ENCODE measurements around the gene POLRMT. TPM values are rescaled to one million over a fixed set of nuclear protein-coding genes. Genes with fewer than 3 reads are reported as not detected.
"Not testable (repeated sequence)": the region's sequence is repeated elsewhere in the genome, so short reads cannot be mapped to it uniquely, and the experiment has no call there.

The POLRMT gene
- total RNA-seq, 1 donor: 16.8 TPM

- not testable (repeated sequence) for H3K9me3 ChIP-seq (ENCODE audit: low read depth, low read length); H3K4me3 ChIP-seq (ENCODE audit: low read length); H3K27me3 ChIP-seq (ENCODE audit: insufficient read depth, low read length)
- H3K4me1 ChIP-seq (ENCODE audit: insufficient read depth, low read length): peaks cover 22% of the 10 kb centered on the region
Observed at GRCh38 chr19:629515-629914, 3.8 kb downstream of the POLRMT start.

DNA sequence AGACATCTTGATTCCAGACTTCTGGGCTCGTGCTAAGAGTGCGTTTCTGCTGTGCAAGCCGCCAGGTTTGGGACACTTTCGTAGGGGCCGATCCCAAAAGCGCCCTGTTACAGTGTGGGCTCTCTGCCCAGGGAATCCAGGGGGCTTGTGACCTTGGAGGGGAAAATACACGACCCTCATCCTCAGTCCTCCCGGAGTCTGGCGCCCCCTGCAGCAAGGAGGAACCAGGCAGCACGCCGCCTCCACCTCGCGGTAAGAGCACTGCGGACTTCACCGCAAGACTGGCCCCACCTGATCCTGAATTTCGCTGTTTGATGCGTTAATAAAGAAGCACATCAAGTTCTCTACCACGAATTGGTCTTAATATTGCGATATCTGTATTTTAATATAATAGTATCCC, 5.2 kb downstream of the POLRMT start:
- no peak overlapping the region for H3K4me3 ChIP-seq (ENCODE audit: low read length)
- no peaks in the 10 kb centered on the region for H3K27me3 ChIP-seq (ENCODE audit: insufficient read depth, low read length)
- H3K4me1 ChIP-seq (ENCODE audit: insufficient read depth, low read length): peaks cover 13% of the 10 kb centered on the region
- H3K9me3 ChIP-seq (ENCODE audit: low read depth, low read length): no peaks in the 10 kb centered on the region

- not testable (repeated sequence) for H3K4me3 ChIP-seq (ENCODE audit: low read length); H3K27me3 ChIP-seq (ENCODE audit: insufficient read depth, low read length); H3K4me1 ChIP-seq (ENCODE audit: insufficient read depth, low read length); H3K9me3 ChIP-seq (ENCODE audit: low read depth, low read length)
Observed at GRCh38 chr19:626566-626965, 6.8 kb downstream of the POLRMT start.

GRCh38 chr19:625257-625656, 8.1 kb downstream of the POLRMT start:
- no peaks in the 10 kb centered on the region for H3K4me1 ChIP-seq (ENCODE audit: insufficient read depth, low read length)
- H3K27me3 ChIP-seq (ENCODE audit: insufficient read depth, low read length): no peaks in the 10 kb centered on the region
- no peak overlapping the region for H3K4me3 ChIP-seq (ENCODE audit: low read length)
- H3K9me3 ChIP-seq (ENCODE audit: low read depth, low read length): no peaks in the 10 kb centered on the region

DNA sequence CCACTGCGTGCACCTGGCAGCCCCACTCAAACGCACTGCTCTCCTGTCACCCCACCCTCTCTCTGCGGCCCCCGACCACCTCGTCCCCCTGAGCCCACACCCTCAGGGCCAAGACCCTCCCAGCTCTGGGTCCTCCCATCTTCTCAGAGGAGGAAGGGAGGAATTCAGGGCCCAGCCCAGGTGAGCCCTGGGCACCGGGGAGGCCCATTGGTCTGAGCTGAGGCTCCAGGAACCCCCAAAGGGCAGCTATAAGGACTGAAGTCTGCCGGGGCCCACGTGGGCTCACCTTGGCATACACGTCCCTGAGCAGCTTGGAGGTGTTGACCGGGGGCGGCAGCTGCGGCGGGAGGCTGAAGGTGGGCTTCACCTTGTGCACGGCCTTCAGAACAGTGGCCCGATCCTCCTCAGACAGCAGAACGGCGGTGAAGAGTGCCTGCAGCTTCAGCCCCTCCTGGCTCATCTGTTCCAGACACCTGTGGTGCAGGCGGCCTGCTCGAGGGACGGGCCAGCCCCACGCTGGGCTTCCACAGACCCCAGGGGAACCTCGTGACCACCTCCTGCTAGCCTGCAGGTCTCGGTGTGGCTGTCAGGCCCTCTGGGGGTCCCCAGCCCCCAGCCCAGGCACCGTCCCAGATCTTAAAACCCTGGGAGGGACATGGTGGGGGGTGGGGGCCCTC, 8.8 kb downstream of the POLRMT start:
- H3K9me3 ChIP-seq (ENCODE audit: low read depth, low read length): no peaks in the 10 kb centered on the region
- no peaks in the 10 kb centered on the region for H3K4me1 ChIP-seq (ENCODE audit: insufficient read depth, low read length)
- H3K27me3 ChIP-seq (ENCODE audit: insufficient read depth, low read length): no peaks in the 10 kb centered on the region
- H3K4me3 ChIP-seq (ENCODE audit: low read length): no peak overlapping the region

DNA sequence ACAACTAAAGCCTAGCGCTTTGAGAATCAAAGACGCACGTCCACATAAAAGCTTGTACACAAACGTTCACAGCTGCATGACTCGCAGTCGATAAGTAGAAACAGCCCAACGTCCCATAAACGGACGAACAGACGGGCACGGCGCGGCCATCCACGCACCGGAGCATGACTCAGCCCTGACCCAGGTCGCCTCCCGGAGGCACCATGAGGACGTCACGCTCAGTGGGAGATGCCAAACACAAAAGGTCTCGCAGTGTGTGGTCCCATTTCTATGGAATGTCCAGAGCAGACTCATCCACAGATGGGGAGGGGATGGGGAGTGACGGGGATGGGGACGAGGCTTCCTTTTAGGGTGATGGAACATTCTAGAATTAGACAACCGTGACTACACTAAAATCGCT, 9.4 kb downstream of the POLRMT start:
- Histone ChIP-seq H3K4me3 (ENCODE audit: low read length) (no peak overlapping the region), H3K9me3 (ENCODE audit: low read depth, low read length) (no peaks in the 10 kb centered on the region), H3K27me3 (ENCODE audit: insufficient read depth, low read length) (no peaks in the 10 kb centered on the region), H3K4me1 (ENCODE audit: insufficient read depth, low read length) (no peaks in the 10 kb centered on the region)

- Histone ChIP-seq H3K9me3 (ENCODE audit: low read depth, low read length) (no peaks in the 10 kb centered on the region), H3K4me1 (ENCODE audit: insufficient read depth, low read length) (no peaks in the 10 kb centered on the region), H3K27me3 (ENCODE audit: insufficient read depth, low read length) (no peaks in the 10 kb centered on the region), H3K4me3 (ENCODE audit: low read length) (no peak overlapping the region)
Observed at GRCh38 chr19:623175-623916, 10.0 kb downstream of the POLRMT start.

- no peaks in the 10 kb centered on the region for H3K27me3 ChIP-seq (ENCODE audit: insufficient read depth, low read length)
- no peaks in the 10 kb centered on the region for H3K4me1 ChIP-seq (ENCODE audit: insufficient read depth, low read length)
- no peak overlapping the region for H3K4me3 ChIP-seq (ENCODE audit: low read length)
- no peaks in the 10 kb centered on the region for H3K9me3 ChIP-seq (ENCODE audit: low read depth, low read length)
Observed at GRCh38 chr19:622666-623065, 10.7 kb downstream of the POLRMT start.

DNA sequence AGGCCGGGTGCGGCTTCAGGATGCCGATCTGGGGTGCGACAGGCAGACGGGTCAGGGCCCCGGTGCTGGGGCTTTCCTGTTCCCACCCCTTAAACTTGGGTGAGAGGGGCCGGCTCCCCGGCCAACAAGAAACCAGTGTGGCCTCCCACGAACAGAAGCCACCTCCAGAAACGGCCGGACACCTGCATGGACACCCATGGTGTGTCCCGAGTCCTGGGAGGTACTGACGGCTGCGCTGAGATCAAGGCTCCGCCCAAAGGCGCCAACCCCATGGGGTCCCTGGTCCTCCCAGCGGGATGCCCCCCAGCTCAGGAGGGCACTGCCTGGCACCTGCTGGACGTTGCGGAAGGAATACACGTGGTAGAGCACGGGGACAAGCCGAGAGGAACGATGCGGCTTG, 11.5 kb downstream of the POLRMT start:
- H3K27me3 ChIP-seq (ENCODE audit: insufficient read depth, low read length): no peaks in the 10 kb centered on the region

DNA sequence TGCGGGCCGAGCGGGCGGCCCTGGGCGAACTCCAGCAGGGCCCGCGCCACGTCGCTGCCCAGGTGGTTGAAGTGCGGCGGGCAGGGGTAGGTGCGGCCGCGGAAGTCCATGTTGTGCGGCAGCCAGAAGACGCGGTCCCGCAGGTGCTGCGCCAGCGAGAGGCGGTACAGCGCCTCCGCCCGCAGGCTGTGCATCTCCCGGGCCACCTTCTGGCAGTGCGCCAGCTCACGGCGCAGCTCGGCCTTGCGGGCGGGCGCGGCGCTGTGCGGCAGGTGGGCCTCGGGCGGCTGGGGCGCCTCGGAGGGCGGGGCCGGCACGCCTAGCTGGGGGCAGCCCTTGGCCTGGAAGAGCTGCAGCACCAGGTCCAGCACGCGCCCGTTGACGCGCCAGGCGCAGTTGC, 12.1 kb downstream of the POLRMT start:
- not testable (repeated sequence) for H3K4me3 ChIP-seq (ENCODE audit: low read length); H3K4me1 ChIP-seq (ENCODE audit: insufficient read depth, low read length); H3K9me3 ChIP-seq (ENCODE audit: low read depth, low read length); H3K27me3 ChIP-seq (ENCODE audit: insufficient read depth, low read length)

More for the DNA sequence above, 11.5 kb downstream of the POLRMT start:
- Histone ChIP-seq H3K4me3 (ENCODE audit: low read length) (no peak overlapping the region), H3K4me1 (ENCODE audit: insufficient read depth, low read length) (no peaks in the 10 kb centered on the region), H3K9me3 (ENCODE audit: low read depth, low read length) (no peaks in the 10 kb centered on the region)

DNA sequence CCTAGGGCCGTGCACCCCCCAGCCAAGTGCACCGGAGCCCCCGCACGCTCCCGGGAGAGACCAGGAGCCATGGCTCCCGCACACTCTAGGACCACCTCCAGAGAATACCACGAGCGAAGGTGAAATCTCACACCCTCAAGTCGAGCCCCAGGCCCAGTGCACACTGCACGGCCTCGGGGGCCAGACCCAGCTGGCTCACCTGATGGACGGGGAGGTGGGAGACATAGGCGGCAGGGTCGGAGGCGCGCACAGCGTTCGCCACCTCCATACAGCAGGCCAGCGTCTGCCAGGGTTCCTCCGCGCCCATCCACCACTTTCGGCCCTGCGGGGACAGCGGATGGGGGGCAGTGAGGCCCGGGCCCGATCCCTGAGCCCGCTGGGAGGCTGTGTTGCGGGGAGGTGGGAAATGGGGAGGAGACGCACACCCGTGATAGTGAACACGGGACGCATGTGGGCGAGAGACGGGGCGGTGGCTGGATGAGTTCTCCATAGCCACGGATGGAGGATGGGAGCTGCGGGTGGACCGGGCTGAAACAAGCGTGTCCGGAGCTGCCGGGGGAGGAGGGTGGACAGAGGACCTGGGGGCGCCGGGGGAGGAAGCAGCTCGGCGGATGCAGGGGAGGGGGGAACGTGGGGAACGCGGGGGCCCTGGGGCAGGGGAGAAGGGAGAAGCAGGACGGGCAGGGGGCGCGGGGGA, 13.0 kb downstream of the POLRMT start:
- Histone ChIP-seq H3K9me3 (ENCODE audit: low read depth, low read length) (no peaks in the 10 kb centered on the region), H3K4me3 (ENCODE audit: low read length) (no peak overlapping the region), H3K4me1 (ENCODE audit: insufficient read depth, low read length) (no peaks in the 10 kb centered on the region), H3K27me3 (ENCODE audit: insufficient read depth, low read length) (no peaks in the 10 kb centered on the region)

- Histone ChIP-seq H3K4me3 (ENCODE audit: low read length) (no peak overlapping the region), H3K4me1 (ENCODE audit: insufficient read depth, low read length) (no peaks in the 10 kb centered on the region), H3K9me3 (ENCODE audit: low read depth, low read length) (no peaks in the 10 kb centered on the region), H3K27me3 (ENCODE audit: insufficient read depth, low read length) (no peaks in the 10 kb centered on the region)
Observed at GRCh38 chr19:619286-620002, 13.9 kb downstream of the POLRMT start.

DNA sequence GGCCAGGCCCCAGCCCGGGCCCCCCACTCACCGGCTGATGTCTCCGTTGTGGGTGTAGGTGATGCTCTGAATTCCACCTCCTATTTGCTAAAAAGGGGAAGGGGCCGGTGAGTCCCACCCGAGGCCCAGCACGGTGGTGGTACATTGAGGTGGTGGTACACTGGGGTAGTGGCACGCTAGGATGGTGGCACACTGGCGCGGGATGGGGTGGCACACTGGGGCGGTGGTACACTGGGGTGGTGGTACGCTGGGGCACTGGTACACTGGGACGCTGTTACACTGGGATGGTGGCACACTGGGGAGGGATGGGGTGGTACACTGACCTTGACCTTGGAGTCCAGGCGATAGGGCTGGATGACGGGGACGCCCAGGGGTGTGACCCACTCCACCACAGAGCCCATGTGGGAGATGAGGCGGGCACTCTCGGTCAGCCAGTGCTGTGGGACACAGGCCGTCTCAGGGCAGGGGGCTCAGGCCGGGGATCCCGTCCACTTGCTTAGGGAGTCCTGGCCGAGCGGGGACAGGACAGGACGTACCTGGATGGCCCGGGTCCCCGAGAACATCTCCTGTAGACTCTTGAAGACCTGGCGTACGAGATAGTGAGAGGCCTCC, 14.6 kb downstream of the POLRMT start:
- Histone ChIP-seq H3K4me3 (ENCODE audit: low read length) (no peak overlapping the region), H3K27me3 (ENCODE audit: insufficient read depth, low read length) (no peaks in the 10 kb centered on the region), H3K4me1 (ENCODE audit: insufficient read depth, low read length) (no peaks in the 10 kb centered on the region), H3K9me3 (ENCODE audit: low read depth, low read length) (no peaks in the 10 kb centered on the region)

DNA sequence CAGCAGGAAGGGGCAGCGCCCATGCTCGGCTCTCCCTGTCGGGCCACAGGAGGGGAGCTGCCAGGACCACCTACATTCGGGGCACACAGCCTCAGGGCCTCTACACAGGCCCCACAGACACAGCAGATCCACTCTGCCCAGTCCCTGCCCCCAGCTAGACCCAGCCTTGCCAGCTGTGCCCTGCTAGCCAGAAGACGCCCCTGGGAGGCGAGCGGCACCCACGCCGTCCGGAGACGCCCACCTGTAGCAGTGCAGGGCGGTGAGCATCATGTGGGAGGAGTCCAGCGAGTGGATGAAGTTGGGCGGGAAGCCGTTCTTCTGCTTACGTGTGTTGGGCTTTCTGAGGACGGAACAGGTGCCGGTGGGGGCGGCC, 15.1 kb downstream of the POLRMT start:
- no peaks in the 10 kb centered on the region for H3K9me3 ChIP-seq (ENCODE audit: low read depth, low read length)

More for the DNA sequence above, 15.1 kb downstream of the POLRMT start:
- no peak overlapping the region for H3K4me3 ChIP-seq (ENCODE audit: low read length)
- H3K27me3 ChIP-seq (ENCODE audit: insufficient read depth, low read length): no peaks in the 10 kb centered on the region
- H3K4me1 ChIP-seq (ENCODE audit: insufficient read depth, low read length): no peaks in the 10 kb centered on the region

Data from mononuclear cell (primary cell).